SIG-M5 (cell line): Measurements from ENCODE around the gene NOP16.
"Not testable (repeated sequence)": the region's sequence is repeated elsewhere in the genome, so short reads cannot be mapped to it uniquely, and the experiment has no call there.

ENCODE experiments used
- DNase-seq: peaks from one replicate; lab custom pipeline; 2025; lab: John Stamatoyannopoulos, UW

NOP16 gene

GRCh38 chr5:176409765-176410164, 21.4 kb upstream of the NOP16 start:
- DNase-seq = no peak

GRCh38 chr5:176408590-176408989, 20.2 kb upstream of the NOP16 start:
- no peak for DNase-seq

GRCh38 chr5:176408252-176408573, 19.8 kb upstream of the NOP16 start:
- DNase-seq = not testable (repeated sequence)

- DNase-seq = no peak
These were observed 19.3 kb upstream of the NOP16 start for GRCh38 chr5:176407456-176408251.

GRCh38 chr5:176406436-176407052, 18.1 kb upstream of the NOP16 start:
- DNase-seq = no peak

GRCh38 chr5:176405656-176406435, 17.4 kb upstream of the NOP16 start:
- DNase-seq = no peak

GRCh38 chr5:176401281-176402205, 13.1 kb upstream of the NOP16 start:
- DNase-seq = no peak

- no peak for DNase-seq
These were observed 12.2 kb upstream of the NOP16 start for GRCh38 chr5:176400382-176401156.

GRCh38 chr5:176397736-176398420, 9.5 kb upstream of the NOP16 start:
- no peak for DNase-seq

GRCh38 chr5:176396330-176396729, 7.9 kb upstream of the NOP16 start:
- DNase-seq = no peak

- DNase-seq = no peak
These were observed 6.7 kb upstream of the NOP16 start for GRCh38 chr5:176394881-176395675.

GRCh38 chr5:176394096-176394495, 5.7 kb upstream of the NOP16 start:
- no peak for DNase-seq

- no peak for DNase-seq
These were observed 4.1 kb upstream of the NOP16 start for GRCh38 chr5:176392526-176392925.

- DNase-seq = peak; percentile 21
These were observed 3.6 kb upstream of the NOP16 start for GRCh38 chr5:176391999-176392398.

GRCh38 chr5:176391479-176391878, 3.1 kb upstream of the NOP16 start:
- DNase-seq = no peak

GRCh38 chr5:176389135-176390123, 1.0 kb upstream of the NOP16 start:
- DNase-seq = no peak

GRCh38 chr5:176388003-176388443, 375 bp downstream of the NOP16 start:
- DNase-seq = no peak

- no peak for DNase-seq
These were observed 943 bp downstream of the NOP16 start for GRCh38 chr5:176387384-176387925.
